Glomerular visceral epithelial cell (primary cell): ENCODE results near the gene MUC5AC.
"Not testable (repeated sequence)": the region's sequence is repeated elsewhere in the genome, so short reads cannot be mapped to it uniquely, and the experiment has no call there.

Experiments
- DNase-seq: peaks from one replicate; pipeline ENCODE4 v3.0.0-alpha.2; 2016; ENCODE audit errors: extremely low spot score

The MUC5AC gene

DNA sequence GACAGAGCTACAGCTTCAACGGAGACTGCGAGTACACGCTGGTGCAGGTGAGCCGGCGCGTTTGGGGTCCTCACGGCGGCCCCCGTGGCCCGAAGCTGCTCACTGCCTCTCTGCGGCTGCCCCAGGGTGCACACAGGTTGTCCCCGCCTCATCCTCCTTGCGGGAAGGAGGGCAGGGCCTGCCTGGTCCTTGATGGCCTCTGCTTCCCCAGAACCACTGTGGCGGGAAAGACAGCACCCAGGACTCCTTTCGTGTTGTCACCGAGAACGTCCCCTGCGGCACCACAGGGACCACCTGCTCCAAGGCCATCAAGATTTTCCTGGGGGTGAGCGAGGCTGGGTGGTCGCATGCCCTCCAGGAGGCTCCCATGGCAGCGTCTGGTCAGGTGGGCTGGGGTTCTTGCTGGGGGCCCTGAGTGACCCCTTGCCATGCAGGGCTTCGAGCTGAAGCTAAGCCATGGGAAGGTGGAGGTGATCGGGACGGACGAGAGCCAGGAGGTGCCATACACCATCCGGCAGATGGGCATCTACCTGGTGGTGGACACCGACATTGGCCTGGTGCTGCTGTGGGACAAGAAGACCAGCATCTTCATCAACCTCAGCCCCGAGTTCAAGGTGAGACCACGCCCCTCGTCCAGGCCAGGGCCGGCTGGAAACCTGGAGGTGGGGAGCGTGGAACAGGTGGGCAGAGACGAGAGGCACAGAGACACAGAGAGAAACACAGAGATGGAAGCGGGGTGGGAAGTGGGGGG lies 19.4 kb downstream of the MUC5AC start:
- no peak for DNase-seq

DNA sequence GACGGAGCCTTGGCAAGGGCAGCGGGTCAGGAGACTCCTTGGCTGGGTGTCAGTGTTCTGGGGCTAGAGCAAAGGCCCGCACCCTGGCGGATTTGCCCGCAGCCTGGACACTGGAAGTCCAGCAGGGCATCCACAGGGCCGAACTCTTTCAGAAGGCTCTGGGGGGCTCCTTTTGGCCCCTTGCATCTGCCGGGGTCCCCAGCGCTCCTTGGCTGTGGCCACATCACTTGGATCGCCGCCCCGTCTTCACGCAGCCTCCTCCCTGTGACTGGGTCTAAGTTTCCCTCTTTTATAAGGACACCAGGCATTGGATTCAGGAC lies 20.0 kb downstream of the MUC5AC start:
- no peak for DNase-seq

DNA sequence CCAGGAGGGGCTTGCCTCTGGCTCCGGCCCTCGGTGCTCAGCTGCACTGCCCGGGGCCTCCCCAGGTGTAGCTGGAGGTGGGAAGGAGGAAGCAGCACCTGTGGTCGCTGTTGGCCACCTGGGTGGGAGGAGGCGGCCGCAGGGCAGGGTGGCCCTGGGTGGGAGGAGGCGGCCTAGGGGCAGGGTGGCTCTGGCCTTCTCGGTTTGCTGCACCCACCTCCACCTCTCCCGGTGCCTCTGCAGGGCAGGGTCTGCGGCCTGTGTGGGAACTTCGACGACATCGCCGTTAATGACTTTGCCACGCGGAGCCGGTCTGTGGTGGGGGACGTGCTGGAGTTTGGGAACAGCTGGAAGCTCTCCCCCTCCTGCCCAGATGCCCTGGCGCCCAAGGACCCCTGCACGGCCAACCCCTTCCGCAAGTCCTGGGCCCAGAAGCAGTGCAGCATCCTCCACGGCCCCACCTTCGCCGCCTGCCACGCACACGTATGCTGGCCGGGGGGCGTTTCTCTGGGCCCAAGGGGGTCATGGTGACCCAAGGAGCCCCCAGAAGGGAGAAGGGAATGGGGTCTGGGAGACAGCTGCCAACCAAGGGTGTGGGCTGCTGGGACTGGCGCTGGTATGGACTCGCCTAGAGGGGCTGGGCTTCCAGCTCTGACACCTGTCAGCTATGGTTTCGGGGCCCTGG lies 20.6 kb downstream of the MUC5AC start:
- no peak for DNase-seq

DNA sequence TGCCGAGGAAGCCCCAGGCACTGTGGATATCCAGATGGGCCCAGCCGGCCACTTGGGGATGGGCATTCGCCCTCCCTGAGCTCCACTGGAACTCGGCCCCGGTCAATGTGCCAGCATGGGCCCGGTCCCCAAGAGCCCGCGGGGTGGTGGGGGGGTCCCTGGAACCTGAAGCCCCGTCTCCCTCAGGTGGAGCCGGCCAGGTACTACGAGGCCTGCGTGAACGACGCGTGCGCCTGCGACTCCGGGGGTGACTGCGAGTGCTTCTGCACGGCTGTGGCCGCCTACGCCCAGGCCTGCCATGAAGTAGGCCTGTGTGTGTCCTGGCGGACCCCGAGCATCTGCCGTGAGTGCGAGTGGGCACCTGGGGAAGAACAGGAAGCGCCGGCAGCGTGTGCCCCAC lies 21.2 kb downstream of the MUC5AC start:
- no peak for DNase-seq

DNA sequence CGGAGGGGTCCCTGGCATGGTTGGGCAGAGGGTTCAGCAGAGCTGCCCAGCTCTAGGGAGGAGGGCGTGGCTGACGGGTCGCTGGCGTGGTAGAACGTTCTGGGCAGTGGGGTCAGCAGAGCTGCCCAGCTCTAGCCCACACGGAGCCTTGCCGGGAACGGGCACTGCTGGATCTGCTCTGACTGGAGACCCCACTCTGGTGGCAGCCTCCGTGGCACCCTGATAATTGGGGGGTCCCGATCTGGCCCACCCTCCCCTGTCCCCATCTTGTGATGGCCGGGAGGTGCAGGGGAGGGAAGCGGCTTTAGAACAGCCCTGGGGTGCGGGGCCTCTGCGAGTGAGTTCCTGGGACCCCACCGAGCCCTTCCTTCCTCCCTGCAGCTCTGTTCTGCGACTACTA lies 21.9 kb downstream of the MUC5AC start:
- no peak for DNase-seq

DNA sequence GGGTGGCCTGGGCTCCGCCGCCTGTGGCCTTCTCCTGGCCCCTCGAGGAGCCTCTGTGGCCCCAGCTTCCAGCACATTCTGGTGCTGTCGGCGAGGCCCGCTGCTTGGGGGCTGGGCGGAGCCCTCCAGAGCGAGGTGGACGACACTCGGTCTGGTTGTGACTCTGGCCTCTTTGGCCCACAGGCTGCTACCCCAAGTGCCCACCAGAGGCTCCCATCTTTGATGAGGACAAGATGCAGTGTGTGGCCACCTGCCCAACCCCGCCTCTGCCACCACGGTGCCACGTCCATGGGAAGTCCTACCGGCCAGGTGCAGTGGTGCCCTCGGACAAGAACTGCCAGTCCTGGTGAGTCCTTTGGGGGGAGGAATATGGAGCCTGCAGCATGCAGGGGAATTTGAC lies 22.4 kb downstream of the MUC5AC start:
- no peak for DNase-seq

DNA sequence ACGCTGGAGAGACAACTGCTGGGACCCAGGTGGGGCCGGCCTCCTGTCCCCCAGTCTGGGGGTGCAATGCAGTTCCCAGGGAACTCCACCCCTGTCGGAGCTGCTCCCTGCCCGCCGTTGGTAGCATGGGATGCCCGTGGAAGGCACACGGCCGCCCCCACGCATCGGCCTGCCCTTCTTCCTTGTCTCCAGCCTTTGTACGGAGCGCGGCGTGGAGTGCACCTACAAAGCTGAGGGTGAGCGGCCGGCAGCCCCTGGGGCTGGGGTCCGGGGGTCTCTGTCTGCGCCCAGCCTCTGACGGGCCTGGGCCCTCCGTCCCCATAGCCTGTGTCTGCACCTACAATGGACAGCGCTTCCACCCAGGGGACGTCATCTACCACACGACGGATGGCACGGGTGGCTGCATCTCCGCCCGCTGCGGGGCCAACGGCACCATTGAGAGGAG lies 23.2 kb downstream of the MUC5AC start:
- no peak for DNase-seq

DNA sequence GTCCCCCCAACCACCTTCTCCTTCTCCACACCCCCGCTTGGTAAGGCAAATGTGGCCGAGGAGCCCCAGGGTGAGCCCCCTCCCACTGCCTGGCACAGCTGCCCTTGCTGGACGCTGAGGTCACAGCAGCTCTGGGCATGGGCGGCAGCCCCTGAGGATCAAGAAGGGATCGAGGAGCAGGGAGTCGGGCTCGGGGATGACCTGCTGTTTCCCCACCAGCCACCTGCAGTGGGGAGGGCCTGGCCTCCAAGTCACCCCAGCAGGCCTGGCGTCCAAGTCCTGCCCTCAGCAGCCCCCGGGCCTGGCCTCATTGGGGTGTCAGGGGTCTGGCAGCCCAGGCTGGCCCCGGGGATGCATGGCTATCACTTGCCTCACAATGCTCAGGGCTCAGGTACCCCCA lies 23.7 kb downstream of the MUC5AC start:
- no peak for DNase-seq

DNA sequence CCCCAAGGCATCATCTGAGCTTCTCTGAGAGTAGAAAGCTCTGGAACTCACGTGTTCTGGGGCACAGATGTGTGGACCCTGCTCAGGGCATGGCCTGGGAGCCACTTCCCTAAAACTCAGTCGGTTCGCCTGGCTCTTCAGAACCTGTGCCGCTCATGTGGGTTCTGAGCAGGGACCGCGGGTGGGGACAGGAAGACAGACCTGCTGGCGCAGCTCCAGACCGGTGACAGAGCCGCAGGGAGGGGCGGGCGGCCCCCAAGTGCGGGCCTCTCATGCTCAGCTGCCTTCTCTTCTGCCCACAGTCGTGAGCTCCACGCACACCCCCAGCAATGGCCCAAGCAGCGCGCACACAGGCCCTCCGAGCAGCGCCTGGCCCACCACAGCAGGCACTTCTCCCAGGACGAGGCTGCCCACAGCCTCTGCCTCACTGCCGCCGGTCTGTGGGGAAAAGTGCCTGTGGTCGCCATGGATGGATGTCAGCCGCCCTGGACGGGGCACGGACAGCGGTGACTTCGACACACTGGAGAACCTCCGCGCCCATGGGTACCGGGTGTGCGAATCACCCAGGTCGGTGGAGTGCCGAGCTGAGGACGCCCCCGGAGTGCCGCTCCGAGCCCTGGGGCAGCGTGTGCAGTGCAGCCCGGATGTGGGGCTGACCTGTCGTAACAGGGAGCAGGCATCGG lies 24.2 kb downstream of the MUC5AC start:
- DNase-seq = no peak

DNA sequence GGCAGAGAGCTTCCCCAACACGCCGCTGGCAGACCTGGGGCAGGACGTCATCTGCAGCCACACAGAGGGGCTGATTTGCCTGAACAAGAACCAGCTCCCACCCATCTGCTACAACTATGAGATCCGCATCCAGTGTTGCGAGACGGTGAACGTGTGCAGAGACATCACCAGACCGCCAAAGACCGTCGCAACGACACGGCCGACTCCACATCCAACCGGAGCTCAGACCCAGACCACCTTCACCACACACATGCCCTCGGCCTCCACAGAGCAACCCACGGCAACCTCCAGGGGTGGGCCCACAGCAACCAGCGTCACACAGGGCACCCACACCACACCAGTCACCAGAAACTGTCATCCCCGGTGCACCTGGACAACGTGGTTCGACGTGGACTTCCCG lies 26.4 kb downstream of the MUC5AC start:
- not testable (repeated sequence) for DNase-seq

DNA sequence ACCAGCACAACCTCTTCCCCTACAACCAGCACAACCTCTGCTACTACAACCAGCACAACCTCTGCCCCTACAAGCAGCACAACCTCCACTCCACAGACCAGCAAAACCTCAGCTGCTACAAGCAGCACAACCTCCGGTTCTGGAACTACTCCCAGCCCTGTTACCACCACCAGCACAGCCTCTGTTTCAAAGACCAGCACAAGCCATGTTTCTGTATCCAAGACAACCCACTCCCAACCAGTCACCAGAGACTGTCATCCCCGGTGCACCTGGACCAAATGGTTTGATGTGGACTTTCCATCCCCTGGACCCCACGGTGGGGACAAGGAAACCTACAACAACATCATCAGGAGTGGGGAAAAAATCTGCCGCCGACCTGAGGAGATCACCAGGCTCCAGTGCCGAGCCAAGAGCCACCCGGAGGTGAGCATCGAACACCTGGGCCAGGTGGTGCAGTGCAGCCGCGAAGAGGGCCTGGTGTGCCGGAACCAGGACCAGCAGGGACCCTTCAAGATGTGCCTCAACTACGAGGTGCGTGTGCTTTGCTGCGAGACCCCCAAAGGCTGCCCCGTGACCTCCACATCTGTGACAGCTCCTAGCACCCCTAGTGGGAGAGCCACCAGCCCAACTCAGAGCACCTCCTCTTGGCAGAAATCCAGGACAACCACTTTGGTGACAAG lies 30.8 kb downstream of the MUC5AC start:
- DNase-seq = not testable (repeated sequence)

DNA sequence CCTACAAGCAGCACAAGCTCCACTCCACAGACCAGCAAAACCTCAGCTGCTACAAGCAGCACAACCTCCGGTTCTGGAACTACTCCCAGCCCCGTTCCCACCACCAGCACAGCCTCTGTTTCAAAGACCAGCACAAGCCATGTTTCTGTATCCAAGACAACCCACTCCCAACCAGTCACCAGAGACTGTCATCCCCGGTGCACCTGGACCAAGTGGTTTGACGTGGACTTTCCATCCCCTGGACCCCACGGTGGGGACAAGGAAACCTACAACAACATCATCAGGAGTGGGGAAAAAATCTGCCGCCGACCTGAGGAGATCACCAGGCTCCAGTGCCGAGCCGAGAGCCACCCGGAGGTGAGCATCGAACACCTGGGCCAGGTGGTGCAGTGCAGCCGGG lies 32.1 kb downstream of the MUC5AC start:
- not testable (repeated sequence) for DNase-seq

DNA sequence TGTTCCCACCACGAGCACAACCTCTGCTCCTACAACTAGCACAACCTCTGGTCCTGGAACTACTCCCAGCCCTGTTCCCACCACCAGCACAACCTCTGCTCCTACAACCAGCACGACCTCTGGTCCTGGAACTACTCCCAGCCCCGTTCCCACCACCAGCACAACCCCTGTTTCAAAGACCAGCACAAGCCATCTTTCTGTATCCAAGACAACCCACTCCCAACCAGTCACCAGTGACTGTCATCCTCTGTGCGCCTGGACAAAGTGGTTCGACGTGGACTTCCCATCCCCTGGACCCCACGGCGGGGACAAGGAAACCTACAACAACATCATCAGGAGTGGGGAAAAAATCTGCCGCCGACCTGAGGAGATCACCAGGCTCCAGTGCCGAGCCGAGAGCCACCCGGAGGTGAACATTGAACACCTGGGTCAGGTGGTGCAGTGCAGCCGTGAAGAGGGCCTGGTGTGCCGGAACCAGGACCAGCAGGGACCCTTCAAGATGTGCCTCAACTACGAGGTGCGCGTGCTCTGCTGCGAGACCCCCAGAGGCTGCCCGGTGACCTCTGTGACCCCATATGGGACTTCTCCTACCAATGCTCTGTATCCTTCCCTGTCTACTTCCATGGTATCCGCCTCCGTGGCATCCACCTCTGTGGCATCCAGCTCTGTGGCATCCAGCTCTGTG lies 34.2 kb downstream of the MUC5AC start:
- DNase-seq = not testable (repeated sequence)

DNA sequence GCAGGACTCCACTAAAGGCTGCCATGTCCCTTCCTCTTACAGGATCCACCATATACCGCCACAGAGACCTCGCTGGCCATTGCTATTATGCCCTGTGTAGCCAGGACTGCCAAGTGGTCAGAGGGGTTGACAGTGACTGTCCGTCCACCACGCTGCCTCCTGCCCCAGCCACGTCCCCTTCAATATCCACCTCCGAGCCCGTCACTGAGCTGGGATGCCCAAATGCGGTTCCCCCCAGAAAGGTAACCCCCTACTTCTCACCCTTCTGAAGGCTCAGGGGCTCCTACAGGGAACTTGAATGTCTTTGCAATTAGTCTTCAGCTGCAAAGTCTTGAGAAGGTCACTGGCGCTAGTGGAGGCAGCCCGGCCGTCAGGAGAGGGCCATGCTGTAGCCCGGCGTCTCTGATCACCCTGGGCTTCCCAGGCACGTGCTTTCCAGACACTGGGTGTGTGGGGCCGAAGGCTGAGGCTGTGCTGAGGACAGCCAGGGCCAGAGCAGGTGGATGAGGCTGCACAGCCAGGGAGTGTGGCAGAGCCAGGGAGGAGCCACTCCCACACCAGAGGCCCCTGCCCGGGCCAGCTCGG lies 35.1 kb downstream of the MUC5AC start:
- DNase-seq = no peak

DNA sequence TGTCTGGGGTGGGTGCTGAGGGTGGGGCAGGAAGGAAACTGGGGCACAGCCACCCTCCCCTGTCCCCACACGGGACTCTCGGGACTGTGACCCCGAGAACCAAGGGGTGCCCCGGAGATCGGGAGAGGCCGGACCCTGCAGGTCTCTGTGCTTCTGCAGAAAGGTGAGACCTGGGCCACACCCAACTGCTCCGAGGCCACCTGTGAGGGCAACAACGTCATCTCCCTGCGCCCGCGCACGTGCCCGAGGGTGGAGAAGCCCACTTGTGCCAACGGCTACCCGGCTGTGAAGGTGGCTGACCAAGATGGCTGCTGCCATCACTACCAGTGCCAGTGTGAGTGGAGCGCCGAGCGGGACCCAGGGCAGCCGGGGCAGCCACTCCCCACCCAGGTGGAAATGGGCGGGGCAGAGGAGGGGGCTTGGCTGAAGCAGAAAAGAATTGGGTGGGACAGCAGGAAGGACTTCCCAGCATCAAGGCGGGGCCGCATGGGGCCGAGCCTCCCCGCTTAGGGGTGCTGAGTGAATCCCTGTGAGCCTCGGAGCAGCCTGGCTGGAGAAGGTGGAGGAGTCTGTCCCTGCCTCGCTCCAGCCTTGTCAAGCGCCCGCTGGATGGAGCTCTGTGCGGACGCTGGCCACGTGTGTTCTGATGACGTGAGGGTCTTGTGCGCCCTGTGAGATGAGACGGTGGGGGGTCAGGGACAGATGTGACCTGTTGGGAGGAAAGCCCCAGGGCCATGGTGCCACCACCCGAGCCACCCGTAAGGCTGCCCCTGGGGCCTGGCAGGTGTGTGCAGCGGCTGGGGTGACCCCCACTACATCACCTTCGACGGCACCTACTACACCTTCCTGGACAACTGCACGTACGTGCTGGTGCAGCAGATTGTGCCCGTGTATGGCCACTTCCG lies 35.8 kb downstream of the MUC5AC start:
- DNase-seq = no peak

DNA sequence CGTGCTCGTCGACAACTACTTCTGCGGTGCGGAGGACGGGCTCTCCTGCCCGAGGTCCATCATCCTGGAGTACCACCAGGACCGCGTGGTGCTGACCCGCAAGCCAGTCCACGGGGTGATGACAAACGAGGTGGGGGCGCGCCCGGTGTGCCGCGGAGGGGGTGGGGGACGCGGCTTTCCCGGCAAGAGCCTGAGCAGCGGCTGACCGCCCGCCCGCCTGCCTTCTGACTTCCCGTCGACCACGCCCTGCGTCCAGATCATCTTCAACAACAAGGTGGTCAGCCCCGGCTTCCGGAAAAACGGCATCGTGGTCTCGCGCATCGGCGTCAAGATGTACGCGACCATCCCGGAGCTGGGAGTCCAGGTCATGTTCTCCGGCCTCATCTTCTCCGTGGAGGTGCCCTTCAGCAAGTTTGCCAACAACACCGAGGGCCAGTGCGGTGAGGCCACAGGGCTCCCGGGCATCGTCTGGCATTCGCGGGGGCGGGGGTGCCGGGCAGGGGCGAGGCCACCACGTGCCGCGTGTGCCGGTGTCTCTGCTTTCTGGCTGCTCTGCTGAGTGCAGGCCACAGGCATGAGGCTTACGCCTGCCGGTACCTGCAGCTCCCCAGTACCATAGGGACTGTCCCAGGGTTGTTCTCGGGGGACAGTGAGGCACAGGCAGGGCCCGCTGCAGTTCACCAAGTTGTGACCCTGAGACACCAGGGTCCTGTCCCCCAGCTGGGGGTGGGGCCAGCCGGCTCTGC lies 36.7 kb downstream of the MUC5AC start:
- no peak for DNase-seq

DNA sequence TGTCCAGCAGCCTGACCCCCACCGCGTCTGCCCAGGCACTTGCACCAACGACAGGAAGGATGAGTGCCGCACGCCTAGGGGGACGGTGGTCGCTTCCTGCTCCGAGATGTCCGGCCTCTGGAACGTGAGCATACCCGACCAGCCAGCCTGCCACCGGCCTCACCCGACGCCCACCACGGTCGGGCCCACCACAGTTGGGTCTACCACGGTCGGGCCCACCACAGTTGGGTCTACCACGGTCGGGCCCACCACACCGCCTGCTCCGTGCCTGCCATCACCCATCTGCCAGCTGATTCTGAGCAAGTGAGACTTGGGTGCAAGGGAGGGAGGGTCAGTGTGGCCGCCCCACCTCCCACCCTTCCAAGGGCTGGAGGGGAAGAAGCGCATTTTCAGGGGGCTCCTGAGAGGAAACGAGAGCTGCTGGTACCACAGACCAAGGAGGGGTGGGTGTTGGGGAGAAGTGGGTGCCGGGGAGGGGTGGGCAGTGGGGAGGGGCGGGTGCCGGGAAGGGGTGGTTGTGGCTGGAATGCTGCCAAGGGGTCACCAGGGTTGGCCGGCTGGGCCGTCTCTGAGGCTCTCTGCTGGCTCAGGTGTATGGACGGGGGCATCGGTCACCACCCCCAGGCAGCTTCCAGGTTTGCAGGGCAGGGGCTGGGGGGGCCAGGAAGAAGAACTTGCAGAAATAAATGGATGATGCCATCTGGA lies 37.4 kb downstream of the MUC5AC start:
- no peak for DNase-seq

DNA sequence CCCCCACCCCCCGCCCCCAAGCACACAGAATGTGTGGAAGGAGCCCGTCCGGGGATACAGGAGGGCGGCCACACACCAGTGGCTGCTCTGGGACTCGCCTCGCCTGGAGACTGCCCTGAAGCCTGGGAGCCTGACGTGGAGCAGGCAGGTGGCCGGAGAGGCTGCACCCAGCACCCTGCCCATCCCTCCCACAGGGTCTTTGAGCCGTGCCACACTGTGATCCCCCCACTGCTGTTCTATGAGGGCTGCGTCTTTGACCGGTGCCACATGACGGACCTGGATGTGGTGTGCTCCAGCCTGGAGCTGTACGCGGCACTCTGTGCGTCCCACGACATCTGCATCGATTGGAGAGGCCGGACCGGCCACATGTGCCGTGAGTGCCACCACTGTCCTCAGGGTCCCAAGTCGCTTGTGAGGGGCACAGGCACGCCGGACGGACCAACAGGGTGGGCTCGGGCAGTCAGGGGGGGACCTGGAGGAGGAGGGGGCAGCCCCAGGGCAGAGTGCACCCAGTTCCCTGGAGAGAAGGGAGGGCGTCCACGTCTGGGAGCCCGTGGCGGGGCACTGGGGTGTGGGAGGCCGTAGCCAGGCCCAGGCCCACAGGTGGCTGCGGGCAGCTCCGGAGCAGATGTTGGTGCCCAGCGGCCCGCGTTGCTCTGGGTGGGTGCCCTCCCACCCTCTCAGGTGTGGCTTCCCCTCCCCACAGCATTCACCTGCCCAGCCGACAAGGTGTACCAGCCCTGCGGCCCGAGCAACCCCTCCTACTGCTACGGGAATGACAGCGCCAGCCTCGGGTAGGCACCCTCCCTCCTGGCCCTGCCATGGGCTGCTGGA lies 38.1 kb downstream of the MUC5AC start:
- DNase-seq = no peak
